Middle frontal gyrus (tissue), 1 donor: ENCODE measurements around the gene MRPS25.
A peak's percentile ranks its signal among the peaks of the same experiment; 100 is the strongest.

Experiments
- DNase-seq: peaks from one replicate; pipeline ENCODE4 v3.0.0-alpha.2; 2015; ENCODE audit warnings: low spot score; ENCODE audit errors: extremely low spot score

MRPS25 gene

GRCh38 chr3:15064835-15065549 lies at the start of gene MRPS25:
Gene MRPS25 (minus strand): TSS chr3:15065315. CDS start chr3:15065194, 121 bp downstream.
- peak; percentile 77 for DNase-seq

- no peak for DNase-seq
Measured at GRCh38 chr3:15113884-15114283, 48.8 kb upstream of the MRPS25 start.

- DNase-seq = no peak
Measured at GRCh38 chr3:15113471-15113870, 48.4 kb upstream of the MRPS25 start.

GRCh38 chr3:15112011-15112410 lies 46.9 kb upstream of the MRPS25 start:
- no peak for DNase-seq

GRCh38 chr3:15110206-15110605 lies 45.1 kb upstream of the MRPS25 start:
- DNase-seq = no peak

GRCh38 chr3:15108869-15109268 lies 43.8 kb upstream of the MRPS25 start:
- DNase-seq = no peak

GRCh38 chr3:15108082-15108545 lies 43.0 kb upstream of the MRPS25 start:
- peak; percentile 59 for DNase-seq

- DNase-seq = no peak
Measured at GRCh38 chr3:15107075-15107947, 42.2 kb upstream of the MRPS25 start.

GRCh38 chr3:15102836-15103235 lies 37.7 kb upstream of the MRPS25 start:
- DNase-seq = peak; percentile 6

GRCh38 chr3:15102256-15102655 lies 37.1 kb upstream of the MRPS25 start:
- DNase-seq = no peak

- no peak for DNase-seq
Measured at GRCh38 chr3:15099364-15100098, 34.4 kb upstream of the MRPS25 start.

- DNase-seq = peak; percentile 93
Measured at GRCh38 chr3:15098503-15099363, 33.6 kb upstream of the MRPS25 start, which contains the start of gene RBSN. Gene RBSN (minus strand): TSS chr3:15099148. CDS start chr3:15096120, 3,028 bp downstream.

- no peak for DNase-seq
Measured at GRCh38 chr3:15097891-15098290, 32.8 kb upstream of the MRPS25 start.

GRCh38 chr3:15096046-15096445 lies 30.9 kb upstream of the MRPS25 start:
- no peak for DNase-seq

GRCh38 chr3:15094187-15094875 lies 29.2 kb upstream of the MRPS25 start:
- no peak for DNase-seq

- DNase-seq = no peak
Measured at GRCh38 chr3:15092686-15093085, 27.6 kb upstream of the MRPS25 start.

- DNase-seq = no peak
Measured at GRCh38 chr3:15091575-15091974, 26.5 kb upstream of the MRPS25 start.

- DNase-seq = no peak
Measured at GRCh38 chr3:15089201-15089600, 24.1 kb upstream of the MRPS25 start.

GRCh38 chr3:15086699-15087098 lies 21.6 kb upstream of the MRPS25 start:
- DNase-seq = no peak

- no peak for DNase-seq
Measured at GRCh38 chr3:15086263-15086662, 21.1 kb upstream of the MRPS25 start.
